Activated CD4-positive, alpha-beta T cell treated with anti-CD3 and anti-CD28 coated beads, Interleukin-2, amount 10 ng/mL, durations not matched to agents 7 days and 5 days (primary cell): ENCODE data around the gene CDS1. TPM values are rescaled to one million over a fixed set of nuclear protein-coding genes. Genes with fewer than 3 reads are reported as not detected.
"Not testable (repeated sequence)": the region's sequence is repeated elsewhere in the genome, so short reads cannot be mapped to it uniquely, and the experiment has no call there.

Experiments used
- CTCF ChIA-PET: fragments of 350-600 bp; sonication (Branson Sonifier 250); formaldehyde crosslinking; loops from one replicate; lab custom pipeline; 2021; ENCODE audit warnings: antibody characterized with exemption; lab: Charles Lee
- POLR2A ChIA-PET: fragments of 350-600 bp; sonication (Branson Sonifier 250); formaldehyde crosslinking; loops from one replicate; lab custom pipeline; 2021; ENCODE audit warnings: antibody characterized with exemption; lab: Charles Lee
- DNase-seq: peaks from one replicate; pipeline ENCODE4 v3.0.0-alpha.2; 2020
- H3K27ac Mint-ChIP-seq: one replicate; pipeline ENCODE4 v1.8.0; 2021; ENCODE audit warnings: mild to moderate bottlenecking, moderate library complexity, mixed read lengths
- H3K27me3 Mint-ChIP-seq: one replicate; pipeline ENCODE4 v1.8.0; 2021; ENCODE audit warnings: mixed read lengths
- H3K36me3 Mint-ChIP-seq: one replicate; pipeline ENCODE4 v1.8.0; 2021; ENCODE audit warnings: low read depth, mixed read lengths
- H3K4me1 Mint-ChIP-seq: one replicate; pipeline ENCODE4 v1.8.0; 2021; ENCODE audit warnings: mixed read lengths
- H3K4me3 Mint-ChIP-seq: one replicate; pipeline ENCODE4 v1.8.0; 2021; ENCODE audit warnings: mild to moderate bottlenecking, moderate library complexity, mixed read lengths
- H3K9me3 Mint-ChIP-seq: one replicate; pipeline ENCODE4 v1.8.0; 2021; ENCODE audit warnings: mixed read lengths
- total RNA-seq, 2 experiments: library from RNA; stranded (reverse); gene quantifications; one replicate each; pipeline ENCODE4 v1.2.3, GENCODE V29; 2021

Gene CDS1
- total RNA-seq, 2 experiments from 2014 or later: 0.22 TPM; not detected in 1

DNA sequence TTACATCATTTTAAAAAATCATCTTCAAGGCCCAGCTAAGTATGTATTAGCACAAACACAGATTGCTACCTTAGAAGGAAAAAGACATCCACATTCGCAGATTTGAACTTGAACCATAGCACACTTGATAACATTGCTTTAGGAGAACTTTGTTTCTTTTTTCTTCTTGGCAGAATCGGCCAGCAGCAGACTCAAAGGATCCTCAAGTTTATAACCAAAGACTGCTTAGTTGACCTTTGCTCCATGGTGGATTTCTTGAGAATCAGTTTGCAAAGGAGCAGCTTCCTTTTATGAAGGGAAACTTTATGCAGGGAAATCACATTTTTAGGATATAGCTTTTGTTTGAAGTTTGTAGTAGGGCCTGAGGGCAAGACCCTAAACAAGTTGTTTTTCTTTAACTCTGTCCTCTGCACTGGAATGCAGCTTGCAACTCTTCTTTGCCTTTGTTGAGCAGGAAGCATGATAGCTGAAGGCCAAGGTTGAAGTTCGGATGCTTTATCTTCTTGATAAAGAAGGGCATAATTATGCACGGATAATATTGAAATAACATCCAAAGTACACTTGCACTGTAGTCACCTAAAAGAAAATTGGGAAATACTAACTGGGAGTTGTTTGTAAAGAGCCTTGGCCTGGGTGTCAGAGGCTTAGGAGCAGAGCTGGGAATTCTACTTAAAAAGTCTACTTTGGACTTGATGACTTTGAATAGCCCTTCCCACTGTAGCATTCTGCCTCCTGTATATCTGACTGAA lies 78.4 kb downstream of the CDS1 start:
- Mint-ChIP-seq H3K4me1 (no peaks in the 10 kb centered on the region), H3K4me3 (no peak overlapping the region), H3K27me3 (no peaks in the 10 kb centered on the region), H3K27ac (no peak overlapping the region), H3K36me3 (no peaks in the 10 kb centered on the region), H3K9me3 (peaks cover 9% of the 10 kb centered on the region)
- CTCF ChIA-PET: no interaction called here
- DNase-seq: no peak
- POLR2A ChIA-PET: no interaction called here

DNA sequence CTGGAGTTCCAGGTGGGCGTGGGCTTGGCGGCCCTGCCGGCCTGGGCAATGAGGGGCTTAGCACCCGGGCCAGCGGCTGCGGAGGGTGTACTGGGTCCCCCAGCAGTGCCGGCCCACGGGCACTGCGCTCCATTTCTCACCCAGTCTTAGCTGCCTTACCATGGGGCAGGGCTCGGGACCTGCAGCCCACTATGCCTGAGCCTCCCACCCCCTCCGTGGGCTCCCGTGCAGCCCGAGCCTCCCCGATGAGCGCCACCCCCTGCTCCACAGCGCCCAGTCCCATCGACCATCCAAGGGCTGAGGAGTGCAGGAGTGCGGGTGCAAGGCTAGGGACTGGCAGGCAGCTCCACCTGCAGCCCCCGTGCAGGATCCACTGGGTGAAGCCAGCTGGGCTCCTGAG lies 81.8 kb downstream of the CDS1 start:
- H3K27me3 Mint-ChIP-seq, DNase-seq, H3K4me1 Mint-ChIP-seq, H3K4me3 Mint-ChIP-seq, H3K27ac Mint-ChIP-seq, POLR2A ChIA-PET, H3K36me3 Mint-ChIP-seq, H3K9me3 Mint-ChIP-seq: not testable (repeated sequence)
- CTCF ChIA-PET: interaction anchor here (1.1 kb wide), 1 partner anchor 11 kb away, joined by 3 read pairs; no protein-coding TSS in a partner anchor

DNA sequence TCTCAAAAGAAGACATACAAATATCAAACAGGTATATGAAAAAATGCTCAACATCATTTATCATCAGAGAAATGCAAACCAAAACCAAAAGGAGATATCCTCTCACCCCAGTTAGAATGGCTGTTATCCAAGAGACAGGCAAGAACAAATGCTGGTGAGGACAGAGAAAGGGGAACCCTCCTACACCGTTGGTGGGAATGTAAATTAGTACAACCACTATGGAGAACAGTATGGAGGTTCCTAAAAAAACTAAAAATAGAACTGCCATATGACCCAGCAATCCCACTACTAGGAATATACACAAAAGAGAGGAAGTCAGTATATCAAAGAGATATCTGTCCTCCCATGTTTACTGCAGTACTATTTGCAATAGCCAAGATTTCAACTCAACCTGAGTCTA lies 83.5 kb downstream of the CDS1 start:
- H3K27me3 Mint-ChIP-seq: no peaks in the 10 kb centered on the region
- H3K9me3 Mint-ChIP-seq: no peaks in the 10 kb centered on the region
- DNase-seq: no peak
- POLR2A ChIA-PET: no interaction called here
- H3K36me3 Mint-ChIP-seq: no peaks in the 10 kb centered on the region
- no peaks in the 10 kb centered on the region for H3K4me1 Mint-ChIP-seq
- CTCF ChIA-PET: no interaction called here
- no peak overlapping the region for H3K4me3 Mint-ChIP-seq
- no peak overlapping the region for H3K27ac Mint-ChIP-seq

DNA sequence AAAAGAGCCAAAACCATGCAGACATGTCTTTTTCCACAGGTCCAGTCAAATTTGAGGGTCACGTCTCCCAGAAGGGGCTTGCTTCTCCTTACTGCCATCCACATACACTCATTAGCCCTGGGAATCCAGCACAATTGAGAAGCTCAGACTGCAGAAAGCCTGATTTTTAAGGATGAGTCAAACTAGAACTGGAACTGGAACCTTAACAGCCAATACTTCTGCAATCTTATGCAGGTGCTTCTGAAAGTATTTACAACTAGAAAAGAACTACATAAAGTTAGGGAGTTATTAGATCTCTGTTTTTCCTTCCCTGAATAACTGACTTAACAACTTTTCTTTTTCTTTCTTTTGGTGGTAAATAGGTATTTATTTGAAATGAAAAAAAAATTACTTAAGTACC lies 86.3 kb downstream of the CDS1 start:
- no peak for DNase-seq
- Mint-ChIP-seq H3K9me3 (no peaks in the 10 kb centered on the region), H3K36me3 (no peaks in the 10 kb centered on the region), H3K4me3 (no peak overlapping the region), H3K4me1 (no peaks in the 10 kb centered on the region), H3K27me3 (no peaks in the 10 kb centered on the region), H3K27ac (no peak overlapping the region)
- ChIA-PET POLR2A (no interaction called here), CTCF (no interaction called here)

DNA sequence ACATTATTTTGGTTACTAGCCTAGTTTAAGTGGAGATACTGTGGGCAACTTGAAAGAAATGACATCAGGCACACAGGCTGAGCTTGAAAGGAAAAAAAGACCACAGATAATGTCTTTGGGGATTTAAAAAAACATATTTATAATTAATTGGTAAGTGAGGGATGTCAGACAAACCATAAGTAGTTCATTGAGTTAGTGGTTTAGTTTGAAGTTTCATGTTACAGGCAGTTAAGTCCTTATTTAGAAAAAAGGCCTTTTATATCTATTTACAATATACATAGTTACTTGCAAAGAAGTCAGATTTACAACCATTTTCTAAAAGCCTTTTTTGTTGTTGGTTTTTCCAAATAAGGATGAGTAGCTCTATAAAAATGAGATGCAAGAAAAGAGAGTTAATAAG lies 89.2 kb downstream of the CDS1 start:
- Mint-ChIP-seq H3K27me3 (no peaks in the 10 kb centered on the region), H3K36me3 (no peaks in the 10 kb centered on the region), H3K4me3 (no peak overlapping the region), H3K4me1 (no peaks in the 10 kb centered on the region), H3K27ac (no peak overlapping the region), H3K9me3 (no peaks in the 10 kb centered on the region)
- no peak for DNase-seq
- CTCF ChIA-PET: no interaction called here
- POLR2A ChIA-PET: no interaction called here

DNA sequence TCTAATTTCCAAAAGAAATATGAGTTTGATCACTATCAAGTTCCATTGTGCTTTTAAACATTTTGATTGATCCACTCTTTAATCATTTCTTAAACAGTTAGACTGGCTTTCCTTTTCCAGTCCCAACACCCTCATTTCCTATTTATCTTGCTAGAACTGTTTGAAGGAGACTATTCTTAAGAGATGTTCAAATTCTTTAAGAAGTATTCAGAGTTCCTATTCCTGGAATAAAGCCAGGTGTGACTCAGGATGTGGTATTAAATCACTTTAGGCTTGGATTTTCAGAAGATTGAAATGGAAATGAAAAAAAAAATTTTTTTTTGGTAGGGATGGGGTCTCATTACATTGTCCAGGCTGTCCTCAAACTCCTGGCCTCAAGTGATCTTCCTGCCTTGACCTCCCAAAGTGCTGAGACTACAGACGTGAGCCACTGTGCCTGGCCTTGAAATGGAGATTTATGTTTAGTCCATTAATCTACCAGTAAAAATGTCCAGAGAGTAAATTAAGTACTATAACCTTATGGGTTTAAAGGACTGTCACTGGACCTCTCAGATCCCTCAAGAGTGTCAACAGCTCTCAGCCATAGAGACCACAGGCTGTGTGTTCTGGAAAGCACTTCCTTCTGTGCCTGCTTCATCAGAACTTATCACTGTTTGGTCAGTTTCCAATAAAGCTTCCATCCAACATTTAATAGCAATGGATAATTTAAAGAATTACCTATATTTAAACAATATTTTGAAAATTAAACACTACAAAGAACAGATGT lies 90.7 kb downstream of the CDS1 start:
- CTCF ChIA-PET: no interaction called here
- H3K4me1 Mint-ChIP-seq: no peaks in the 10 kb centered on the region
- H3K27me3 Mint-ChIP-seq: no peaks in the 10 kb centered on the region
- no peaks in the 10 kb centered on the region for H3K9me3 Mint-ChIP-seq
- no peak for DNase-seq
- POLR2A ChIA-PET: no interaction called here
- no peak overlapping the region for H3K27ac Mint-ChIP-seq
- no peak overlapping the region for H3K4me3 Mint-ChIP-seq
- no peaks in the 10 kb centered on the region for H3K36me3 Mint-ChIP-seq

DNA sequence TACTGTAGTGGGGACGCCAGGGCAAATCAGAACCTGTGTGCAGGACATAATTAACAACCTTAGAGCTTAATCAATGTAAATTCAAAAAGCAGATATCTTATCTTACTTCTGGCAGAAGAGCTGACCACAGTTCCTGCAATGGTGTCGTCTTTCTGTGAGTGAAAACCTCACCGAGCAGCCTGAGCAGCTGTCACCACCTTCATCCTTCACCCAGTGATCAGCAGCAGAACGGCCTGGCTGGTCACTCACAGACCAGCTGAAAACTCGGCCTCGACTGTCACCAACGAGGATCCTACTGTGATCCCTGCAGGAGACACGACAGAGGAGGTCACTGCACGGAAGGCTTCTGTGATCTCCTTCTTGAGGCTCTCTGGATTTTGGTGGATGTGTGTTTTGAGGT lies 94.2 kb downstream of the CDS1 start:
- no peaks in the 10 kb centered on the region for H3K9me3 Mint-ChIP-seq
- H3K4me3 Mint-ChIP-seq: no peak overlapping the region
- ChIA-PET POLR2A (no interaction called here), CTCF (no interaction called here)
- no peaks in the 10 kb centered on the region for H3K27me3 Mint-ChIP-seq
- no peak for DNase-seq
- H3K27ac Mint-ChIP-seq: no peak overlapping the region
- H3K36me3 Mint-ChIP-seq: no peaks in the 10 kb centered on the region
- peaks cover 15% of the 10 kb centered on the region for H3K4me1 Mint-ChIP-seq

DNA sequence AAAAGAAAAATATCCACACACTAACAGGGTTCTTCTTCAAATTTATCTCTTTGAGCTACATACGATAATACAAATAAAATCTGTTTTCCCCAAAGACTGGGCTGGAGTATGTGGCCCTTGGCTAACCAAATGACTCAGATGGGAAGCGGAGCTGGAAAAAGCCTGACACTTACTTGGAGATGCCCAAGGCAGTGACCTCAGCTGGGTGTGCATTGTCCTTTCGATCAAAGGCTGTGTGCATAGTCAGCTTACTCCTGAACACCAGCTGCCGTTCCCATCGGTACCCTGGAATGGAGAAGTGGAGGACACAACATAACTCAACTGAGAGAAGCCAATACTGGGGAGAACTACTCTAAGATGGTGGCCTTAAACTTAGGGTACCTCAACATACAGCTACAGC lies 95.1 kb downstream of the CDS1 start:
- H3K27me3 Mint-ChIP-seq: no peaks in the 10 kb centered on the region
- ChIA-PET POLR2A (no interaction called here), CTCF (interaction anchor here (0.7 to 0.8 kb wide), 2 partner anchors 26 to 180 kb away, joined by 4 read pairs; no protein-coding TSS in a partner anchor)
- no peak overlapping the region for H3K27ac Mint-ChIP-seq
- no peaks in the 10 kb centered on the region for H3K9me3 Mint-ChIP-seq
- DNase-seq: no peak
- peaks cover 16% of the 10 kb centered on the region for H3K4me1 Mint-ChIP-seq
- no peaks in the 10 kb centered on the region for H3K36me3 Mint-ChIP-seq
- no peak overlapping the region for H3K4me3 Mint-ChIP-seq

DNA sequence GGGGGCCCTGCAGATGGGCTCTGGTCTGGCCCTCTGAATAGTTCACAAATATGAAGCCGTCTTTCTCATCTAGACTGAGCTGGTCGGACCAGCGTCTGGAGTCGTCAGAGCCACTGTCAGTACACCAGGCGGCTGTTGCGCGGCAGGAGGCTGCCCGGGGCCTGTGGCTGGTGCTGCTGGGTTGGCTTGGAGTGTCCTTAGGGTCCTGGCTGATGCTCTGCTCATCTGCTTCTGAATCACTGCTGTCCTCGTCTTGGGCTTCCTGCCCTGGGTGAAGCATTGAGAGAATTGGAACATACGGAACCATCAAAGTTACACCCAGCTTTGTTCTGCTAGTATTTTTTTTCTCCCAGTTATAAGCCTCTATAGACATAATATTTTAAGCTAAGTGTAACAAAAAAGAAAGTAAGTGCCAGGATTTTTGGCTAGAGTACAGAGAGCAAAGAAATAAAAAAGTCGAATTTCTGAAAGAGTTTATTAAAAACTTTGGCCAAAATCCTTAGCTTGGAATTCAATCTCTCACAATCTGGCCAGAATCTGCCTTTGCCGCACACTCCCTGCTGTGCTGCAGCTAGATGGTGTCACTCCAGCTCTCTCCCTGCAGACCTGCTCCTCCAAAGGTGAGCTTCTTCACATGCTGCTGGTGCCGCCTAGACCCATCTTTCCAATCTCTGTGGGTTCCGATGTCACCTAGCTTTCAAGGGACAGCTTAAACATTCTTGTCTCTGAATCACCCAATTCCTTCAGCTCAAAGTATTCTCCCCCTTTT lies 96.2 kb downstream of the CDS1 start:
- H3K27ac Mint-ChIP-seq: no peak overlapping the region

DNA sequence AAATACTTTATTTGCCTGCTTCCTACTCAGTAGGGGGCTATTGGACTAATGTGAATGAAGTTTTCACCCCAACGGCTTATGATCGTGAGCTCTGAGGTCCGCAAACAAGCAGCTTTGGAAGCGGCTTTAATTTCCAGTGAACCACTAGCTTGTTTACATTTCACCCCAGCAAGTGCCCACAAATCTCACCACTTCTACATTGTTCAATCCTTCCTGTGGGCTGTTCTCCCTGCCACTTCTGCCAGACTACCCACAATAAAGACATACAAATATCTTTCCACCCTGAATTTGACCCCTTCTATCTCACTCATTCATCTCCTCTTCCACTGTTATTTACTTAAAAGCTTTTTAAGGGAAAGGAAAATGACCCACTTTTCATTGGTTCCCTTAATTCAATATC lies 98.0 kb downstream of the CDS1 start:
- no peak overlapping the region for H3K4me3 Mint-ChIP-seq
- ChIA-PET POLR2A (no interaction called here), CTCF (no interaction called here)
- H3K9me3 Mint-ChIP-seq: no peaks in the 10 kb centered on the region
- no peak for DNase-seq
- peaks cover 31% of the 10 kb centered on the region for H3K4me1 Mint-ChIP-seq
- no peaks in the 10 kb centered on the region for H3K36me3 Mint-ChIP-seq
- H3K27ac Mint-ChIP-seq: no peak overlapping the region
- H3K27me3 Mint-ChIP-seq: no peaks in the 10 kb centered on the region

More for the DNA sequence above, 96.2 kb downstream of the CDS1 start:
- no peaks in the 10 kb centered on the region for H3K27me3 Mint-ChIP-seq
- no peaks in the 10 kb centered on the region for H3K9me3 Mint-ChIP-seq
- ChIA-PET CTCF (no interaction called here), POLR2A (no interaction called here)
- H3K4me1 Mint-ChIP-seq: peaks cover 22% of the 10 kb centered on the region
- DNase-seq: no peak
- no peaks in the 10 kb centered on the region for H3K36me3 Mint-ChIP-seq
- no peak overlapping the region for H3K4me3 Mint-ChIP-seq

DNA sequence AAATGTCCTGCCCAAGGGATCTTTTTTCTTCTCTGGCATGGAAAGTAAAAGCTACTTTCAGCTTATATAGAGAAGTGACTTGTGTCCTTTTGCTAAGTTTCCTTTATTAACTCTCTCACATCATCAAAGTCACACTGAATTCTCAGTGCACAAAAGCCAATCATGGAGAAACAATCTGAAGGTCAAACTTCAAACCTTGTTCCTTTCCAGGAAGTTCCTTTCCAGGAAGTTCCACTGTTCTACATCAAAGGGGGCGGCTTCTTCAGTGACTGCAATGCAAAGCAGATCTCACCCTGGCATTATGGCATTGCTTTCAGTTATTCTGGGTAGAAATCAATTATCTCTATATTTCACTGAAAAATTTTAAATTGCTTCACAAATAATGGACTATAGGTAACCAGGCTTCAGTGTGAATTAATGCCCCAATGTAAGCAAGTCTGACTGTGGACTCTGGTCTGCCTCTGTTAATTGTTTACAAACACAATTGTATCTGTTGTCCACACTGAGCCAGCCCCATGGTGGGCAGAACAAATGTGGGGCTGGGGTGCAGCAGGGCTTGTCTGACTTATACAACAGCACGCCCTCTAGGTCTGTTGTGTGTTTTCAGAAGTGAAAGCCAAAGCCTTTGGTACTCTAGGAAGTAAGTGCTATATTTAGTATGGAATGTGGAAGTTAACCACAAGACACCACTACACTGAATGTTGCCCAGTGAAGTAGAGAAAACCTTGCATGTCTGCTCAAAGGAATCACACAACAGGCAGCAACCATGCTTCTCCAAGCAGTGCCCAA lies 98.8 kb downstream of the CDS1 start:
- Mint-ChIP-seq H3K27me3 (no peaks in the 10 kb centered on the region), H3K27ac (no peak overlapping the region), H3K9me3 (no peaks in the 10 kb centered on the region), H3K4me3 (no peak overlapping the region), H3K36me3 (no peaks in the 10 kb centered on the region), H3K4me1 (peaks cover 31% of the 10 kb centered on the region)
- peak; percentile 23 for DNase-seq
- ChIA-PET CTCF (interaction anchor here (0.6 kb wide), 1 partner anchor 48 kb away, joined by 3 read pairs; no protein-coding TSS in a partner anchor), POLR2A (no interaction called here)

DNA sequence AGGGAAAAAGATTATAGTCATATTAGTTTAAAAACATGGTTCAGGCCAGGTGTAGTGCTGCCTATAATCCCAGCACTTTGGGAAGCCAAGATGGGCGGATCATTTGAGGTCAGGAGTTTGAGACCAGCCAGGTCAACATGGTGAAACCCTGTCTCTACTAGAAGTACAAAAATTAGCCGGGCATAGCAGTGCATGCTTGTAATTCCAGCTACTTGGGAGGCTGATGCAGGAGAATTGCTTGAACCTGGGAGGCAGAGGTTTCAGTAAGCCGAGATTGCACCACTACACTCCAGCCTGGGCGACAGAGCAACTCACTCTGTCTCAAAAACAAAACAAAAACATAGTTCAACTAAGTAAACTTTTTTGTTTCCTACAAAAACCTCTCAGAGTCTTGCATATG lies 99.7 kb downstream of the CDS1 start:
- H3K36me3 Mint-ChIP-seq, CTCF ChIA-PET, H3K9me3 Mint-ChIP-seq, H3K27ac Mint-ChIP-seq, H3K27me3 Mint-ChIP-seq, H3K4me3 Mint-ChIP-seq, POLR2A ChIA-PET, DNase-seq: not testable (repeated sequence)
- peaks cover 31% of the 10 kb centered on the region for H3K4me1 Mint-ChIP-seq
